Transverse colon (tissue), 4 donors: ENCODE data around the gene GATC.

Source experiments
- CTCF ChIP-seq, 5 experiments: fragments of 200-600 bp in 3 of 5; fragments of 450-650 bp in 2 of 5; sonication (generic) in 3 of 5; IDR thresholded peaks; 1 replicate in 2 of 5; 2 replicates in 3 of 5; pipeline ENCODE4 v1.5.1; 2016 to 2017; ENCODE audit warnings: antibody characterized with exemption in 5 of 5, inconsistent platforms in 3 of 5, mild to moderate bottlenecking in 2 of 5, moderate library complexity in 1 of 5
- EP300 ChIP-seq: sonication (generic); formaldehyde crosslinking; IDR thresholded peaks from one replicate; pipeline ENCODE4 v1.6.1; 2017; ENCODE audit warnings: antibody characterized with exemption, low read depth
- POLR2A ChIP-seq: fragments of 450-650 bp; IDR thresholded peaks from one replicate; pipeline ENCODE4 v1.6.1; 2016; ENCODE audit warnings: antibody characterized with exemption, mild to moderate bottlenecking, moderate library complexity
- POLR2AphosphoS5 ChIP-seq, 3 donors: sonication (generic); formaldehyde crosslinking; IDR thresholded peaks; one replicate each; pipeline ENCODE4 v1.6.1; 2016; ENCODE audit warnings: antibody characterized with exemption in 3 of 3

DNA sequence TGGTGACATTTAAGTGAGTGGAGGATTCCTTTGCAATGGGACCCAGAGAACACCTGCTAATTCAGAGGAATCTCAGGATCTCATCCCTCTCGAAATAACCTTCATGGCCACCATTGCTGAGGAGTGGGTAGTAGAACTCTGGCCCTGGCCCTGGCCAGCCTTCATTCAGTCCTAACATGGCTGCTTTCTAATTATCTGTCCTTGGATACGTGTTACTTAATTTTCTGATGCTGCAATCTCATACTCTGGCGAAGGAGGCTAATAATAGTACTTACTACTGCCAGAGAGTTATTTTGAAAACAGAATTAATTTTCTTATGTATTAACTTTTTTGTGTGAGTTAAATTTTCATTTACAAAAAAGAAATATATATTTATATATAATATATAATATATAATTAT is 20.4 kb upstream of the GATC start:
- TF ChIP-seq POLR2A (no peak), CTCF (IDR thresholded peaks at IDR 0.05) (no peak), EP300 (no peak), POLR2AphosphoS5 (IDR thresholded peaks at IDR 0.05) (no peak)
